Breast epithelium (tissue), 3 donors: ENCODE measurements around the gene HRAS.

ENCODE experiments used
- CTCF ChIP-seq, 3 donors: fragments of 450-650 bp; IDR thresholded peaks; one replicate each; pipeline ENCODE4 v1.5.1; 2016 to 2017; ENCODE audit warnings: antibody characterized with exemption in 3 of 3, mild to moderate bottlenecking in 3 of 3, moderate library complexity in 3 of 3
- POLR2A ChIP-seq: fragments of 450-650 bp; IDR thresholded peaks from one replicate; pipeline ENCODE4 v1.6.1; 2016; ENCODE audit warnings: antibody characterized with exemption, mild to moderate bottlenecking, moderate library complexity

- TF ChIP-seq CTCF (IDR thresholded peaks at IDR 0.05) (no peak), POLR2A (no peak)
Measured at GRCh38 chr11:488579-488978, 46.8 kb downstream of the HRAS start.
